Calu3 (cell line): ENCODE data around the gene SCAF11. TPM values are rescaled to one million over a fixed set of nuclear protein-coding genes. Genes with fewer than 3 reads are reported as not detected.

Experiments used
- BruUV-seq: library from RNA; stranded (reverse); fragments of 400-500 nt; replicated peaks from 2 replicates; lab custom pipeline; 2021; lab: Mats Ljungman, UMichigan
- CTCF ChIA-PET: fragments of 300-600 bp; sonication (Branson Sonifier 250); formaldehyde crosslinking; loops from one replicate; lab custom pipeline; 2022; ENCODE audit warnings: antibody characterized with exemption; lab: Charles Lee
- DNase-seq: peaks from one replicate; pipeline ENCODE4 v3.0.0; 2022
- H3K27ac Mint-ChIP-seq: one replicate; pipeline ENCODE4 v1.8.0; 2022; ENCODE audit warnings: mixed read lengths; ENCODE audit not compliant: unreplicated experiment
- H3K27me3 Mint-ChIP-seq: one replicate; pipeline ENCODE4 v1.8.0; 2022; ENCODE audit warnings: mixed read lengths; ENCODE audit not compliant: unreplicated experiment
- H3K36me3 Mint-ChIP-seq: one replicate; pipeline ENCODE4 v1.8.0; 2022; ENCODE audit warnings: mild to moderate bottlenecking, moderate library complexity, mixed read lengths; ENCODE audit not compliant: insufficient read depth, unreplicated experiment
- H3K4me1 Mint-ChIP-seq: one replicate; pipeline ENCODE4 v1.8.0; 2022; ENCODE audit warnings: mild to moderate bottlenecking, low read depth, mixed read lengths; ENCODE audit not compliant: unreplicated experiment
- H3K4me3 Mint-ChIP-seq: one replicate; pipeline ENCODE4 v1.8.0; 2022; ENCODE audit warnings: mild to moderate bottlenecking, low read depth, moderate library complexity, mixed read lengths; ENCODE audit not compliant: unreplicated experiment
- H3K9me3 Mint-ChIP-seq: one replicate; pipeline ENCODE4 v1.8.0; 2022; ENCODE audit warnings: low read depth, mixed read lengths; ENCODE audit not compliant: unreplicated experiment
- intact Hi-C: fragments of 100-400 bp; cut with micrococcal nuclease; formaldehyde crosslinking; loops from one replicate; pipeline ENCODE4 v1.10.0; 2022; ENCODE audit not compliant: unreplicated experiment
- total RNA-seq: library from RNA; stranded (reverse); gene quantifications from 2 replicates; pipeline ENCODE4 v1.2.3, GENCODE V29; 2022
- TF ChIP-seq, protein P1 (sequence below): fragments of 200-600 bp; IDR thresholded peaks from one replicate; pipeline ENCODE4 v1.8.0; 2022; ENCODE audit warnings: antibody characterized with exemption; ENCODE audit not compliant: unreplicated experiment

SCAF11 gene
- total RNA-seq, 1 experiment from 2014 or later = 78.8 TPM

DNA sequence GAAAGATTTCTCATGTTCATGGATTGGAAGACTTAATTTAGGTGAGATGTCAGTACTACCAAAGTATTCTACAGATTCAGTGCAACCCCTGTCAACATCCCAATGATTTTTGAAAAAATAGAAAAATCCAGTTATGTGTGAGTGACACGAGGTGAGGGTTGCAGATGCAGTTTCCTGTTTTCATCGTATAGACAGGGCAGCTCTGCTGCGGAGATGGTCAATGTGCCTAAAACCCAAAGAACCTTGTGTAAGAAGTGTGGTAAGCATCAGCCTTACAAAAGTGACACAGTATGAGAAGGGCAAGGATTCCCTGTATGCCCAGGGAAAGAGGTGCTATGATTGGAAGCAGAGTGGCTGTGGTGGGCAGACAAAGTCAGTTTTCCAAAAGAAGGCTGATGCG, 94.4 kb downstream of the SCAF11 start:
- BruUV-seq = no TSS peak
- CTCF ChIA-PET = no interaction called here
- no peak overlapping the region for H3K27ac Mint-ChIP-seq

DNA sequence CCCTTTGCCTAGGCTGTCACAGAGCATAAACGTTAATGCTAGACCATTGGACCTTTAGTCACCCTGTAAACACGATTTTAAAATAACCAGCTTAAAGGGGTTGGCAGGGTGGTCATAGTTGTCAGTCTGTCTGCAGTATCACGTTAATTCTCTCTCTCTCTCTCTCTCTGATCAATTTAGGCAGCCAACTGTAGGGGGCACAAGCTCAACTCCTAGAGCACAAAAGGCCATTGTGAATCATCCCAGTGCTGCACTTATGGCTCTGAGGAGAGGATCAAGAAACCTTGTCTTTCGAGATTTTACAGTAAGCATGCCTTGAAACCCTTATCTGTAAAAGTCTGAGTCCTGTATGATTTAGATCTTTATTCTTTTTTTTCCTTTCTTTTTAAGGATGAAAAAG, 97.1 kb downstream of the SCAF11 start:
- no peaks in the 10 kb centered on the region for H3K9me3 Mint-ChIP-seq
- BruUV-seq = no TSS peak
- CTCF ChIA-PET = interaction anchor here (0.7 to 1.0 kb wide), 2 partner anchors 91 to 350 kb away, joined by 3 read pairs; no protein-coding TSS in a partner anchor
- H3K27me3 Mint-ChIP-seq = no peaks in the 10 kb centered on the region
- no peak overlapping the region for H3K27ac Mint-ChIP-seq
- intact Hi-C loops = no loop called here
- H3K4me3 Mint-ChIP-seq = no peak overlapping the region
- TF ChIP-seq, protein P1, sequence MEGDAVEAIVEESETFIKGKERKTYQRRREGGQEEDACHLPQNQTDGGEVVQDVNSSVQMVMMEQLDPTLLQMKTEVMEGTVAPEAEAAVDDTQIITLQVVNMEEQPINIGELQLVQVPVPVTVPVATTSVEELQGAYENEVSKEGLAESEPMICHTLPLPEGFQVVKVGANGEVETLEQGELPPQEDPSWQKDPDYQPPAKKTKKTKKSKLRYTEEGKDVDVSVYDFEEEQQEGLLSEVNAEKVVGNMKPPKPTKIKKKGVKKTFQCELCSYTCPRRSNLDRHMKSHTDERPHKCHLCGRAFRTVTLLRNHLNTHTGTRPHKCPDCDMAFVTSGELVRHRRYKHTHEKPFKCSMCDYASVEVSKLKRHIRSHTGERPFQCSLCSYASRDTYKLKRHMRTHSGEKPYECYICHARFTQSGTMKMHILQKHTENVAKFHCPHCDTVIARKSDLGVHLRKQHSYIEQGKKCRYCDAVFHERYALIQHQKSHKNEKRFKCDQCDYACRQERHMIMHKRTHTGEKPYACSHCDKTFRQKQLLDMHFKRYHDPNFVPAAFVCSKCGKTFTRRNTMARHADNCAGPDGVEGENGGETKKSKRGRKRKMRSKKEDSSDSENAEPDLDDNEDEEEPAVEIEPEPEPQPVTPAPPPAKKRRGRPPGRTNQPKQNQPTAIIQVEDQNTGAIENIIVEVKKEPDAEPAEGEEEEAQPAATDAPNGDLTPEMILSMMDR = no peak
- H3K36me3 Mint-ChIP-seq = peaks cover 5% of the 10 kb centered on the region
- DNase-seq = no peak
- no peaks in the 10 kb centered on the region for H3K4me1 Mint-ChIP-seq

More for the DNA sequence above, 94.4 kb downstream of the SCAF11 start:
- Mint-ChIP-seq H3K9me3 (no peaks in the 10 kb centered on the region), H3K4me1 (no peaks in the 10 kb centered on the region), H3K4me3 (no peak overlapping the region), H3K27me3 (no peaks in the 10 kb centered on the region), H3K36me3 (peaks cover 8% of the 10 kb centered on the region)
- no peak for DNase-seq
- intact Hi-C loops = no loop called here
- TF ChIP-seq, protein P1 = no peak

DNA sequence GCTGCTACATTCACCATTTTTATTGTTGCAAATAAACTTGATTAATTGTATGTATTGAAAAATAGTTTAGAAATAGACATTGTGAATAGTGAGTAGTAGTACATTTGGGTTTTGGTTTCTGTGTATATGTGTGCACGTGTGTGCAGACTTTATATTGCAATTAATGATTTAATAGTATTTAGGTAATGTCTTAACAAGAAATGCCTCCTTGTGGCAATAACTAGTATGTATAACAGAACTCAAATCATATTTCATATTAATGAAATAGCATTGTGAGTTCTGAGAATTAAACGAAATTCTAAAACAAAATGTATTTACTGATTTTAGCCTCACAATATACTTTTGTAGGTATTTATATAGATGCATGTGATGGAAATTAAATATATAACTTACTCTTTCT, 100.1 kb downstream of the SCAF11 start:
- no peak overlapping the region for H3K27ac Mint-ChIP-seq
- H3K4me1 Mint-ChIP-seq = no peaks in the 10 kb centered on the region
- TF ChIP-seq, protein P1 = no peak
- BruUV-seq = no TSS peak
- no peak overlapping the region for H3K4me3 Mint-ChIP-seq
- H3K36me3 Mint-ChIP-seq = no peaks in the 10 kb centered on the region
- no peaks in the 10 kb centered on the region for H3K27me3 Mint-ChIP-seq
- CTCF ChIA-PET = no interaction called here
- no peaks in the 10 kb centered on the region for H3K9me3 Mint-ChIP-seq
- no peak for DNase-seq
- intact Hi-C loops = no loop called here

DNA sequence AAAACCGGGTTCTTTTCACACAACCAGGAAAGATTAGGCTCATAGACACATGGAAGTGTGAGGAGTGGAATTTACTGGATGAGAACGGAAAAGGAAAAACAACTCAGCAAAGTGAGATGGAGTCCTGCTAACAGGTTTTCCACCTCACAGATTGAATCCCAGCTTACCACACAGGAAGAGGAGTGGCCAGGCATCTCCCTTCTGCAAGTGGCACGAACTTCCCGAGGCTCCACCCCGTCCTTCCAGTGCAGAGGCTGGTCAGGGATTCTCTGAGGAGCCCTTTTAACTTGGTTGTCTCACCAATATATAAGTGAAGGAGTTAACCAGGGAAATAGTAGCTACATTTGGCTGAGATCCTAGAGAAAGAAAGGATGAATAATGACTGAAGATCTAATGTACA, 102.8 kb downstream of the SCAF11 start:
- intact Hi-C loops = no loop called here
- H3K36me3 Mint-ChIP-seq = no peaks in the 10 kb centered on the region
- no peak for DNase-seq
- TF ChIP-seq, protein P1 = no peak
- no peak overlapping the region for H3K4me3 Mint-ChIP-seq
- H3K27me3 Mint-ChIP-seq = no peaks in the 10 kb centered on the region
- no peaks in the 10 kb centered on the region for H3K4me1 Mint-ChIP-seq
- no peak overlapping the region for H3K27ac Mint-ChIP-seq
- no peaks in the 10 kb centered on the region for H3K9me3 Mint-ChIP-seq
- CTCF ChIA-PET = no interaction called here
- BruUV-seq = no TSS peak
